GM23338 (cell line): ENCODE measurements around the gene EML1. TPM values are rescaled to one million over a fixed set of nuclear protein-coding genes. Genes with fewer than 3 reads are reported as not detected.

Source experiments
- ATAC-seq: fragments of 200-7000 bp; cut with Tn5 transposase; 3 replicates; pipeline ENCODE4 v1.9.1; 2020
- DNase-seq: peaks from one replicate; pipeline ENCODE4 v3.0.0-alpha.2; 2015; ENCODE audit warnings: low spot score
- H2AFZ ChIP-seq: fragments of 200-600 bp; sonication (generic); 2 replicates; pipeline ENCODE4 v1.8.0; 2016; ENCODE audit warnings: antibody characterized with exemption, mild to moderate bottlenecking, moderate library complexity
- H3F3A ChIP-seq: fragments of 200-600 bp; sonication (generic); replicated peaks from 2 replicates; pipeline ENCODE4 v1.8.0; 2017; ENCODE audit warnings: antibody characterized with exemption, mixed run types, low read depth
- H3K27ac ChIP-seq: fragments of 200-600 bp; sonication (generic); 2 replicates; pipeline ENCODE4 v1.6.1; 2016; ENCODE audit warnings: low read depth
- H3K27me3 ChIP-seq: fragments of 200-600 bp; sonication (generic); 2 replicates; pipeline ENCODE4 v1.8.0; 2016; ENCODE audit warnings: mild to moderate bottlenecking, mixed run types, moderate library complexity; ENCODE audit not compliant: insufficient read depth
- H3K36me3 ChIP-seq: fragments of 200-600 bp; sonication (generic); 2 replicates; pipeline ENCODE4 v1.8.0; 2016; ENCODE audit warnings: mild to moderate bottlenecking; ENCODE audit not compliant: insufficient read depth
- H3K4me1 ChIP-seq: fragments of 200-600 bp; sonication (generic); 2 replicates; pipeline ENCODE4 v1.8.0; 2016; ENCODE audit warnings: mild to moderate bottlenecking, moderate library complexity; ENCODE audit not compliant: insufficient read depth
- H3K4me2 ChIP-seq: fragments of 200-600 bp; sonication (generic); 2 replicates; pipeline ENCODE4 v1.7.1; 2017; ENCODE audit warnings: mixed run types
- H3K4me3 ChIP-seq: fragments of 200-600 bp; sonication (generic); 2 replicates; pipeline ENCODE4 v1.6.1; 2016; ENCODE audit warnings: mixed run types
- H3K79me2 ChIP-seq: fragments of 200-600 bp; sonication (generic); replicated peaks from 2 replicates; pipeline ENCODE4 v1.8.0; 2017; ENCODE audit warnings: mild to moderate bottlenecking; ENCODE audit not compliant: insufficient read depth
- H3K9me2 ChIP-seq: fragments of 200-600 bp; sonication (generic); 2 replicates; pipeline ENCODE4 v1.8.0; 2017; ENCODE audit not compliant: insufficient read depth
- H4K20me1 ChIP-seq: fragments of 200-600 bp; sonication (generic); replicated peaks from 2 replicates; pipeline ENCODE4 v1.8.0; 2017; ENCODE audit warnings: mild to moderate bottlenecking; ENCODE audit not compliant: insufficient read depth
- H3K27ac Mint-ChIP-seq: 2 replicates; pipeline ENCODE4 v1.8.0; 2020; ENCODE audit warnings: inconsistent platforms, mild to moderate bottlenecking, moderate library complexity, mixed read lengths
- H3K27me3 Mint-ChIP-seq: 3 replicates; pipeline ENCODE4 v1.8.0; 2022; ENCODE audit warnings: low read depth, mild to moderate bottlenecking, moderate library complexity, mixed read lengths, inconsistent platforms; ENCODE audit not compliant: insufficient read depth, poor library complexity
- H3K36me3 Mint-ChIP-seq: 3 replicates; pipeline ENCODE4 v1.8.0; 2021; ENCODE audit warnings: low read depth, mild to moderate bottlenecking, inconsistent platforms, moderate library complexity, mixed read lengths
- H3K4me1 Mint-ChIP-seq: 3 replicates; pipeline ENCODE4 v1.8.0; 2020; ENCODE audit warnings: mild to moderate bottlenecking, inconsistent platforms, mixed read lengths
- H3K4me3 Mint-ChIP-seq: 3 replicates; pipeline ENCODE4 v1.8.0; 2021; ENCODE audit warnings: moderate library complexity, mild to moderate bottlenecking, inconsistent platforms, mixed read lengths
- H3K9me3 Mint-ChIP-seq: 3 replicates; pipeline ENCODE4 v1.8.0; 2020; ENCODE audit warnings: moderate library complexity, mild to moderate bottlenecking, inconsistent platforms, mixed read lengths
- JUNB ChIP-seq: IDR thresholded peaks from one replicate; pipeline ENCODE4 v1.6.1; 2016; ENCODE audit warnings: antibody characterized with exemption; ENCODE audit not compliant: unreplicated experiment
- NANOG ChIP-seq: IDR thresholded peaks from 2 replicates; pipeline ENCODE4 v1.6.1; 2016; ENCODE audit warnings: antibody characterized with exemption, borderline replicate concordance
- POLR2AphosphoS5 ChIP-seq: IDR thresholded peaks from 2 replicates; pipeline ENCODE4 v1.6.1; 2016; ENCODE audit warnings: antibody characterized with exemption, low read depth
- STAT1 ChIP-seq: IDR thresholded peaks from one replicate; pipeline ENCODE4 v1.6.1; 2016; ENCODE audit warnings: antibody characterized with exemption; ENCODE audit not compliant: unreplicated experiment
- ZNF462 ChIP-seq: fragments of 250-450 bp; sonication (Bioruptor Pico); IDR thresholded peaks from 2 replicates; pipeline ENCODE4 v1.5.0; 2020; ENCODE audit warnings: mild to moderate bottlenecking, moderate library complexity
- polyA plus RNA-seq: library from polyadenylated mRNA; unstranded; fragments of >200 nt; fragmentation: Nextera tagmentation; extraction: Ambion mirVana; gene quantifications from 2 replicates; pipeline ENCODE4 v1.2.1, GENCODE V29; 2016
- total RNA-seq: library from RNA; depleted of rRNA; stranded (reverse); fragments of >200 nt; shearing (Covaris generic); gene quantifications from 2 replicates; pipeline ENCODE4 v1.2.3, GENCODE V29; 2014
- TF ChIP-seq, protein P1 (sequence below): IDR thresholded peaks from 2 replicates; pipeline ENCODE4 v1.6.1; 2016; ENCODE audit warnings: antibody characterized with exemption

Gene EML1
- total and polyA plus RNA-seq, 2 experiments from 2014 or later = 7.0 to 18.1 TPM

DNA sequence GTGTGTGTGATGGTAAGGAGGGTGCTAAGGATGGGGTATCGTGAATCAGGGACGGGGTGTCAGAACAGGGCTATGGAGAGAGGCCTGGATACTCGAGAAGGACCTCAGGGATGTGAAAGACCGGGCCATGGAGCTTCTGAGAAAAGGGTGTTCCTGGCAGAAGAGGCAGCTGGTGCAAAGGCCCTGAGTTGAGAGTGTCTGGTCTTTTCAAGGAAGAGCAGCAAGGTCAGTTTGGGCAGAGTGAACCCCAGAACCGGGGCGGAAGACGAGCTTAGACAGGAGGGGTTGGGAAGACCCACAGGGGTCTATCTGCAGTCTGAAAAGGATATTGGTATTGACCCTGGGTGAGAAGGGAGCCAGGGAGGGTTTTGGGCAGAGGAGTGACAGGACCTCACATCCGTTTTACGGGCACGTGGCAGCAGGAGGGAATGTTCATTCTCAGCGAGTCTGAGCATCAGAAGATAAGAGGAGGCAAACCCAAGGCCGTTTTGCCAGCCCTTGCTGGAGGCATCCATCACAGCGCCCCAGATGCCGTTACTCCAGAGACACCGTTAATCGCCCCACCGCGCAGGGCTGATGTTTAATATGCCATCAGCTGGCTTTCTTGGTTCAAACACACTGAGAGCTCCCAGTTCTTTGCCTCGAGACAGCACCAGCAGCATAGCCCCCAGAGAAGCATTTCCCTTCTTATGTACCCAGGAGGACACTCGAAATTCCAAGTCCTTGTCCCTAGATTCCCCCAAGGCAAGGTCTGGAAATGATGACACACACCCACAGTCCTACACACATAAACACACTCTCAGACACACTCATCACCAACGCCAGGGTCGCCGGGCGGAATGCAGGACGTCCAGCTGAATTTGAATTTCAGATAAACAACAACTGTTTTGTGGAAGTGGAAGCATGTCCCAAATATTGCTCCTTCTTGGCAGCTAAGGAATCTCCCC is 41.4 kb upstream of the EML1 start:
- H3K27me3 ChIP-seq = no peaks in the 10 kb centered on the region
- TF ChIP-seq STAT1 (no peak), NANOG (no peak), ZNF462 (CRISPR knock-in tag) (no peak), POLR2AphosphoS5 (no peak), JUNB (no peak)
- TF ChIP-seq, protein P1, sequence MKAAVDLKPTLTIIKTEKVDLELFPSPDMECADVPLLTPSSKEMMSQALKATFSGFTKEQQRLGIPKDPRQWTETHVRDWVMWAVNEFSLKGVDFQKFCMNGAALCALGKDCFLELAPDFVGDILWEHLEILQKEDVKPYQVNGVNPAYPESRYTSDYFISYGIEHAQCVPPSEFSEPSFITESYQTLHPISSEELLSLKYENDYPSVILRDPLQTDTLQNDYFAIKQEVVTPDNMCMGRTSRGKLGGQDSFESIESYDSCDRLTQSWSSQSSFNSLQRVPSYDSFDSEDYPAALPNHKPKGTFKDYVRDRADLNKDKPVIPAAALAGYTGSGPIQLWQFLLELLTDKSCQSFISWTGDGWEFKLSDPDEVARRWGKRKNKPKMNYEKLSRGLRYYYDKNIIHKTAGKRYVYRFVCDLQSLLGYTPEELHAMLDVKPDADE = no peak
- H3K27ac ChIP-seq = no peak overlapping the region
- H3K36me3 ChIP-seq = no peaks in the 10 kb centered on the region
- no peak for DNase-seq
- Mint-ChIP-seq H3K4me1 (peaks cover 17% of the 10 kb centered on the region), H3K27me3 (peaks cover 20% of the 10 kb centered on the region), H3K36me3 (no peaks in the 10 kb centered on the region), H3K9me3 (no peaks in the 10 kb centered on the region), H3K4me3 (no peak overlapping the region), H3K27ac (no peak overlapping the region)
- H3F3A ChIP-seq = no peaks in the 10 kb centered on the region
- ATAC-seq = no peak
- H3K79me2 ChIP-seq = no peaks in the 10 kb centered on the region
- no peak overlapping the region for H2AFZ ChIP-seq
- no peak overlapping the region for H3K4me3 ChIP-seq
- H3K9me2 ChIP-seq = no peaks in the 10 kb centered on the region
- H3K4me2 ChIP-seq = no peak overlapping the region
- H3K4me1 ChIP-seq = no peaks in the 10 kb centered on the region; the same call in 1 of the 2 replicates
- H4K20me1 ChIP-seq = no peaks in the 10 kb centered on the region
